ENCODE data around the gene GTF2F2. TPM values are rescaled to one million over a fixed set of nuclear protein-coding genes. Genes with fewer than 3 reads are reported as not detected.

The GTF2F2 gene
- total RNA-seq (2011; cell fraction: chromatin; rRNA removed; ENCODE audit: low replicate concordance), result 11.2 and 29.0 TPM in 2 replicates
- 9.5 and 10.9 TPM in 2 replicates for total RNA-seq (2011; cell fraction: nucleolus; rRNA removed)
- 15.8 and 25.6 TPM in 2 replicates for total RNA-seq (2011; cell fraction: nucleoplasm; rRNA removed)
- 27.8 and 32.4 TPM in 2 replicates for total RNA-seq (2014; rRNA removed)
- 44.8 and 52.0 TPM in 2 replicates for total RNA-seq (2014; rRNA removed; fragmentation: Illumina TruSeq; extraction: Trizol)
- total RNA-seq (2015; rRNA removed; fragmentation: Illumina TruSeq; extraction: Trizol), result 35.4 and 38.3 TPM in 2 replicates
- total RNA-seq (2021), result 30.5 and 32.3 TPM in 2 replicates
- 20.4 and 24.4 TPM in 2 replicates for polyA plus RNA-seq (2011; rRNA removed)
- 5.0 and 8.5 TPM in 2 replicates for polyA plus RNA-seq (2011; cell fraction: cytosol; rRNA removed)
- 4.1 and 6.8 TPM in 2 replicates for polyA plus RNA-seq (2011; cell fraction: nucleus; rRNA removed)
- polyA plus RNA-seq (2012), result 18.9 and 22.7 TPM in 2 replicates
- 28.4 and 32.8 TPM in 2 replicates for polyA plus RNA-seq (2014; fragmentation: Illumina TruSeq; extraction: Trizol)
- polyA plus RNA-seq (2014; fragmentation: Nextera tagmentation; extraction: Ambion mirVana), result 10 to 100 TPM; 19.7 to 22.6 TPM
- 33.5 and 39.9 TPM in 2 replicates for polyA plus RNA-seq (2014; rRNA removed)
- polyA minus RNA-seq (2011; rRNA and poly(A)+ RNA removed), result 17.7 and 20.7 TPM in 2 replicates
- 7.2 and 9.9 TPM in 2 replicates for polyA minus RNA-seq (2011; cell fraction: cytosol; rRNA and poly(A)+ RNA removed)
- 8.1 and 12.7 TPM in 2 replicates for polyA minus RNA-seq (2011; cell fraction: nucleus; rRNA and poly(A)+ RNA removed)
- Bru-seq, nascent RNA, result percentile 79 among the genes with signal in this experiment
- percentile 76 among the genes with signal in this experiment for BruChase-seq, experiment 1, labeled RNA remaining after a 2-hour chase
- percentile 71 among the genes with signal in this experiment for BruChase-seq, experiment 2, labeled RNA remaining after a 6-hour chase
- long read RNA-seq, experiment 1, transcript GTF2F2-201 (8 exons, 2,239 nt), result major isoform, 66 of 101 reads
- long read RNA-seq, experiment 1, partial matches to known transcripts, result 12 of 101 reads
- long read RNA-seq, experiment 1, other reads (novel, unspliced or antisense), result 23 of 101 reads
- long read RNA-seq, experiment 2, transcript GTF2F2-201 (8 exons, 2,239 nt), result major isoform, 12 of 52 reads
- long read RNA-seq, experiment 2, partial matches to known transcripts, result 19 of 52 reads
- long read RNA-seq, experiment 2, other reads (novel, unspliced or antisense), result 21 of 52 reads
- long read RNA-seq, experiment 3, transcript GTF2F2-201 (8 exons, 2,239 nt), result major isoform, 30 of 44 reads
- long read RNA-seq, experiment 3, partial matches to known transcripts, result 11 of 44 reads
- long read RNA-seq, experiment 3, other reads (novel, unspliced or antisense), result 3 of 44 reads

- peak; percentile 96 for FAIRE-seq
- Histone ChIP-seq H3K4me1 (replicated peaks in 1 of 2; ENCODE audit: control insufficient read depth in 2 of 2, insufficient read depth in 2 of 2, low read length in 2 of 2) (peaks cover 7 to 14% of the 10 kb centered on the region in 2 experiments; a peak in 3 of 5 replicates), H3K79me2 (ENCODE audit: control insufficient read depth, insufficient read depth, low read length) (peaks cover 53% of the 10 kb centered on the region), H2AFZ (ENCODE audit: low read depth, low read length) (peak within 1 kb of the TSS; percentile 97), H4K20me1 (replicated peaks; ENCODE audit: control insufficient read depth, insufficient read depth, low read length) (no peaks in the 10 kb centered on the region), H3K27me3 (ENCODE audit: control insufficient read depth in 2 of 2, insufficient read depth in 2 of 2, low read length in 2 of 2) (no peaks in the 10 kb centered on the region), H3K4me2 (ENCODE audit: insufficient read depth, low read length) (peak within 1 kb of the TSS; percentile 91), H3K9ac (ENCODE audit: insufficient read depth in 1 of 2, low read depth in 2 of 2, low read length in 2 of 2) (peak within 1 kb of the TSS; percentile 89 to 95), H3K4me3 (peak within 1 kb of the TSS; percentile 87), H3K27ac (ENCODE audit: extremely low read depth, low read depth, low read length) (peak within 1 kb of the TSS; percentile 87), H3K36me3 (ENCODE audit: control insufficient read depth, insufficient read depth, low read length) (peaks cover 9% of the 10 kb centered on the region; the same call in 2 of the 3 replicates), H3K9me3 (replicated peaks; ENCODE audit: control insufficient read depth, insufficient read depth, low read depth, low read length) (no peaks in the 10 kb centered on the region), H3K9me1 (ENCODE audit: control insufficient read depth, insufficient read depth, low read length) (no peaks in the 10 kb centered on the region)
- DNase-seq (ENCODE audit: extremely low read depth in 1 of 4, low spot score in 3 of 4), result peak; percentile 84 to 88 (median 85)
- POLR2A ChIA-PET, result interaction anchor here (0.6 kb wide), 3 partner anchors 16 to 492 kb away, joined by 3 to 5 read pairs (median 3); no protein-coding TSS in a partner anchor
- TSS peak; percentile 88 for BruUV-seq (replicated peaks)
- in situ Hi-C loops (cut with MboI), result no loop called here
- peak; percentile 84 for ATAC-seq
- intact Hi-C loops (cut with micrococcal nuclease), result loop anchor here (5.0 kb wide), 1 partner anchor 187 kb away; no protein-coding TSS in a partner anchor
- under 1% methylated on average over 42 of the region's 53 CpGs for WGBS (ENCODE audit: insufficient coverage, low coverage, missing lambda C conversion rate)
- CTCF ChIA-PET (ENCODE audit: low intra/inter-chr PET ratio), result no interaction called here
- TF ChIP-seq MITF (IDR thresholded peaks at IDR 0.05), result no peak
- TF ChIP-seq SNIP1 (IDR thresholded peaks at IDR 0.05; ENCODE audit: low read depth), result no peak
- TF ChIP-seq KDM4B (IDR thresholded peaks at IDR 0.05; ENCODE audit: borderline replicate concordance in 2 of 2, low read depth in 1 of 2), result no peak
- TF ChIP-seq ZNF830 (CRISPR knock-in tag; IDR thresholded peaks at IDR 0.05), result no peak
- no peak for TF ChIP-seq NONO (IDR thresholded peaks at IDR 0.05; ENCODE audit: low read depth in 2 of 2, low read length in 1 of 2)
- no peak for TF ChIP-seq ZNF239 (CRISPR knock-in tag; IDR thresholded peaks at IDR 0.05)
- TF ChIP-seq CCNT2 (IDR thresholded peaks at IDR 0.05; ENCODE audit: borderline replicate concordance, extremely low read depth, insufficient read length, low read depth, low read length), result no peak
- no peak for TF ChIP-seq NFATC3 (IDR thresholded peaks at IDR 0.05)
Measured at GRCh38 chr13:45119991-45120864, at the start of gene GTF2F2. GTF2F2 (plus strand) TSS chr13:45120510; CDS start chr13:45120656, 146 bp downstream.
